Activated naive CD8-positive, alpha-beta T cell treated with anti-CD3 and anti-CD28 coated beads, Interleukin-2, amount 10 ng/mL, durations not matched to agents 7 days and 5 days (primary cell): Measurements from ENCODE around the gene NKTR. TPM values are rescaled to one million over a fixed set of nuclear protein-coding genes. Genes with fewer than 3 reads are reported as not detected.

ENCODE experiments used
- ATAC-seq: fragments of 150-1000 bp; cut with Tn5 transposase; one replicate; pipeline ENCODE4 v1.10.0; 2021; ENCODE audit warnings: low read depth, moderate library complexity
- POLR2A ChIA-PET: fragments of 350-600 bp; sonication (Branson Sonifier 250); formaldehyde crosslinking; loops from one replicate; lab custom pipeline; 2021; ENCODE audit warnings: antibody characterized with exemption; lab: Charles Lee
- DNase-seq: peaks from one replicate; pipeline ENCODE4 v3.0.0; 2021
- H3K27ac Mint-ChIP-seq: one replicate; pipeline ENCODE4 v1.8.0; 2022; ENCODE audit warnings: mild to moderate bottlenecking, mixed read lengths
- H3K27me3 Mint-ChIP-seq: one replicate; pipeline ENCODE4 v1.8.0; 2022; ENCODE audit warnings: mild to moderate bottlenecking, moderate library complexity, mixed read lengths
- H3K36me3 Mint-ChIP-seq: one replicate; pipeline ENCODE4 v1.8.0; 2021; ENCODE audit warnings: mild to moderate bottlenecking, mixed read lengths
- H3K4me1 Mint-ChIP-seq: one replicate; pipeline ENCODE4 v1.8.0; 2021; ENCODE audit warnings: mixed read lengths
- H3K4me3 Mint-ChIP-seq: one replicate; pipeline ENCODE4 v1.8.0; 2022; ENCODE audit warnings: mild to moderate bottlenecking, moderate library complexity, mixed read lengths
- H3K9me3 Mint-ChIP-seq: one replicate; pipeline ENCODE4 v1.8.0; 2021; ENCODE audit warnings: mixed read lengths
- total RNA-seq, 2 experiments: library from RNA; stranded (reverse); gene quantifications; one replicate each; pipeline ENCODE4 v1.2.3, GENCODE V29; 2021

The NKTR gene
- total RNA-seq, 2 experiments from 2014 or later, result 150 to 152 TPM

- Mint-ChIP-seq H3K4me3 (no peak overlapping the region), H3K4me1 (peaks cover 6% of the 10 kb centered on the region), H3K9me3 (no peaks in the 10 kb centered on the region), H3K27me3 (no peaks in the 10 kb centered on the region), H3K36me3 (peaks cover 35% of the 10 kb centered on the region), H3K27ac (peak overlapping the region; percentile 68)
- no peak for DNase-seq
- no peak for ATAC-seq
- POLR2A ChIA-PET, result no interaction called here
Measured at GRCh38 chr3:42640129-42640528, 39.6 kb downstream of the NKTR start.

- H3K36me3 Mint-ChIP-seq, result peaks cover 36% of the 10 kb centered on the region
- POLR2A ChIA-PET, result no interaction called here
Measured at GRCh38 chr3:42640771-42641370, 40.4 kb downstream of the NKTR start.

GRCh38 chr3:42647821-42648459, 47.5 kb downstream of the NKTR start:
- no peak for ATAC-seq

More at GRCh38 chr3:42640771-42641370, 40.4 kb downstream of the NKTR start:
- Mint-ChIP-seq H3K27me3 (no peaks in the 10 kb centered on the region), H3K4me1 (peaks cover 6% of the 10 kb centered on the region), H3K9me3 (no peaks in the 10 kb centered on the region), H3K4me3 (no peak overlapping the region), H3K27ac (peak overlapping the region; percentile 68)
- DNase-seq (no peak), ATAC-seq (no peak)

GRCh38 chr3:42649006-42649405, 48.5 kb downstream of the NKTR start:
- H3K36me3 Mint-ChIP-seq, result peaks cover 25% of the 10 kb centered on the region
- POLR2A ChIA-PET, result no interaction called here

More at GRCh38 chr3:42647821-42648459, 47.5 kb downstream of the NKTR start:
- POLR2A ChIA-PET, result interaction anchor here (1.3 kb wide), 1 partner anchor 47 kb away, joined by 4 read pairs; the partner anchor contains the start of gene NKTR
- H3K27me3 Mint-ChIP-seq, result no peaks in the 10 kb centered on the region
- no peak for DNase-seq
- no peaks in the 10 kb centered on the region for H3K9me3 Mint-ChIP-seq
- H3K4me1 Mint-ChIP-seq, result peaks cover 23% of the 10 kb centered on the region
- no peak overlapping the region for H3K4me3 Mint-ChIP-seq
- H3K27ac Mint-ChIP-seq, result no peak overlapping the region
- H3K36me3 Mint-ChIP-seq, result peaks cover 32% of the 10 kb centered on the region

DNA sequence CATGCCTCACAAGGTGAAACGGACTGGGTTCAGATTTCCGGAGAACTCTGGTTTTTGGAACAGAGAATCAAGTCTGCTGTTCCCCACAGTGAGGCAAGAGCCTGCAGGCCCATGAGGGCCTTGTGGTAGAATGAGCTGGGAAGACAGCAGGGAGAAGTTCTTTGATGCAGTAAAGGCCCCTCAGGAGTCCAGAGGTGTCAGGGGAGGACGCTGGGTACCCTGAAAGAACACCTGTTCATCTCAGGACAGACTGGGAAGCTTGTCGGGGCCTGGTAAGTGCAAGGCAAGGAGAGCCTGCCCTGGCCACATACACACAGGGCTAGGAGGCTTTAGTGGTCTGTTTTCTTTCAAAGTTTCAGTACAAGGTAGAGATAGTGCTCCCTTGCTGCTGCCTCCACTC, 49.3 kb downstream of the NKTR start:
- Mint-ChIP-seq H3K36me3 (peaks cover 20% of the 10 kb centered on the region), H3K27ac (no peak overlapping the region), H3K9me3 (no peaks in the 10 kb centered on the region), H3K27me3 (no peaks in the 10 kb centered on the region), H3K4me3 (no peak overlapping the region), H3K4me1 (peaks cover 30% of the 10 kb centered on the region)
- POLR2A ChIA-PET, result no interaction called here
- DNase-seq (no peak), ATAC-seq (no peak)

More at GRCh38 chr3:42649006-42649405, 48.5 kb downstream of the NKTR start:
- H3K9me3 Mint-ChIP-seq, result no peaks in the 10 kb centered on the region
- H3K4me1 Mint-ChIP-seq, result peaks cover 30% of the 10 kb centered on the region
- no peak overlapping the region for H3K27ac Mint-ChIP-seq
- H3K27me3 Mint-ChIP-seq, result no peaks in the 10 kb centered on the region
- DNase-seq (no peak), ATAC-seq (no peak)
- no peak overlapping the region for H3K4me3 Mint-ChIP-seq

- POLR2A ChIA-PET, result interaction anchor here (1.8 to 2.1 kb wide), 3 partner anchors 51 to 69 kb away, joined by 5 to 7 read pairs (median 7); partner anchors contain the start of genes NKTR, SEC22C and SS18L2
- peaks cover 4% of the 10 kb centered on the region for H3K27me3 Mint-ChIP-seq
- DNase-seq (no peak), ATAC-seq (no peak)
- H3K4me3 Mint-ChIP-seq, result no peak overlapping the region
- no peaks in the 10 kb centered on the region for H3K9me3 Mint-ChIP-seq
- H3K4me1 Mint-ChIP-seq, result peaks cover 30% of the 10 kb centered on the region
- H3K27ac Mint-ChIP-seq, result peak overlapping the region; percentile 68
- peaks cover 15% of the 10 kb centered on the region for H3K36me3 Mint-ChIP-seq
Measured at GRCh38 chr3:42651248-42652091, 51.0 kb downstream of the NKTR start.

DNA sequence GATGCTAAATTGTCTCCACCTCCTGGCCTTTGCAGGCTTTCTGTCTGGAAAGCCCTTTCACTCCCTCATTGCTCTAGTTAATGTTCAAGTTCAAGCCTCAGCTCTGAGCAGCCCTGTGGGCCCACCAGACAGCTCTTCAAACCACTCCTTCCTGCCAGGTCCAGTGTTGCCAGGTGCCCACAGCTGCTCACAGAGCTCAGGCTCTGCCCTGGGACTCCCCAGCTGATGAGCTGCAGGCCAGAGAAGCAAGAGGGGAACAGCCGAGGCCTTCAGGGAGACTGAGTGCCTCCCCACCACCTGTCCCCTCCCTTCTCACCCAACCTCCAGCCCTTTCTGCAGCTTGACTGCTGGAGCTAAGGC, 51.7 kb downstream of the NKTR start:
- peaks cover 10% of the 10 kb centered on the region for H3K36me3 Mint-ChIP-seq

DNA sequence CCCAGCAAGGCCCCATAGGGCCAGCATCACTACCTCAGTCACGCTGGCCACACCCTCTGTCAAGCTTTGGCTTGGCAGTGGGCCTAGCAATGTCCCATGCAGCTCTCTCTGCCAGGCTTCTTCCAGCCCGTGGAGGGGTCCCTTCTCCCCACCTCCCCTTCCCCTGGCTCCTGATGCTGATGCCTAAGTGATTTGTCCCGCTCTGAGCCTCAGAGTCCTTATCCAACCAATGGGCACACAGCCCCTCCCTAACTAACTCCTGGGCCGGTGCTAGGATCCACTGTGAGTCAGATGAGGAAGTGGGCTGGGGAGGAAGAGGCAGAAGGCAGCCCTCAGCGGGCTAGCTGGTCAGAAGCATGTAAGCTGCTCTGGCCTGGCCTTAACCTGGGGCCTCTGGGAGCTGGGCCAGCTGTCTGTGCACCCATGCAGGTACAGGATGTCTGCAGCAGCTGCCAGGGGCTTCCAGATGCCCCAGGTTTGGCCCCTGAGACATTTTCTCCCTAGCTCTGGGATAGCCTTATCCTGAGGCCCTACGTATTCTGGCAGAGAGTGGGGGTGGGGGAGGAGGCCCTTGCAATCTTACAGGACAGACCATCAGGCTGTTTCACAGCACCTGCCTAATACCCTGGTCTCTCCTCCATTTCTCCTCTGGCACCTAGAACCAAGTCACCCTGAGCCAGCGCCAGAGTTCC, 52.3 kb downstream of the NKTR start:
- H3K27ac Mint-ChIP-seq, result peak overlapping the region; percentile 68
- peak; percentile 52 for ATAC-seq
- POLR2A ChIA-PET, result interaction anchor here (1.8 to 2.1 kb wide), 3 partner anchors 52 to 70 kb away, joined by 5 to 7 read pairs (median 7); partner anchors contain the start of genes NKTR, SEC22C and SS18L2
- DNase-seq, result no peak
- peaks cover 9% of the 10 kb centered on the region for H3K36me3 Mint-ChIP-seq
- H3K27me3 Mint-ChIP-seq, result peaks cover 4% of the 10 kb centered on the region
- H3K4me3 Mint-ChIP-seq, result peak overlapping the region; percentile 85
- peaks cover 24% of the 10 kb centered on the region for H3K4me1 Mint-ChIP-seq
- H3K9me3 Mint-ChIP-seq, result no peaks in the 10 kb centered on the region

More for the DNA sequence above, 51.7 kb downstream of the NKTR start:
- POLR2A ChIA-PET, result interaction anchor here (1.8 to 2.1 kb wide), 3 partner anchors 52 to 70 kb away, joined by 5 to 7 read pairs (median 7); partner anchors contain the start of genes NKTR, SEC22C and SS18L2
- Mint-ChIP-seq H3K27me3 (peaks cover 4% of the 10 kb centered on the region), H3K4me1 (peaks cover 26% of the 10 kb centered on the region), H3K9me3 (no peaks in the 10 kb centered on the region), H3K27ac (peak overlapping the region; percentile 68), H3K4me3 (no peak overlapping the region)
- DNase-seq, result no peak
- peak; percentile 25 for ATAC-seq

DNA sequence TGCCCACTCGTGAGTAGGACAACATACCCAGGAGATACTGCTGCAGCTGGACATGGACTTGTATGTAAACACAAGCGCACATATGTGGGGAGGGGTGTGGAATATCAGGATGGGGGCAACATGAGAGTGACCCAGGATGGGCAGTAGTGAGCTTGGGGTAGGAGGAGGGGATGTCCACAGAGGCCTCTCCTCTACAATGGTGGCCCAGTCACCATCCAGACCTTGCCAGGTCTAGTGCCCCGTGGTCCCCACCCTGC, 52.7 kb downstream of the NKTR start:
- H3K4me1 Mint-ChIP-seq, result peaks cover 23% of the 10 kb centered on the region
- H3K36me3 Mint-ChIP-seq, result peaks cover 6% of the 10 kb centered on the region
- H3K4me3 Mint-ChIP-seq, result peak overlapping the region; percentile 85
- POLR2A ChIA-PET, result interaction anchor here (1.8 to 2.1 kb wide), 3 partner anchors 53 to 71 kb away, joined by 5 to 7 read pairs (median 7); partner anchors contain the start of genes NKTR, SEC22C and SS18L2
- H3K27ac Mint-ChIP-seq, result peak overlapping the region; percentile 68
- H3K27me3 Mint-ChIP-seq, result peaks cover 4% of the 10 kb centered on the region
- H3K9me3 Mint-ChIP-seq, result no peaks in the 10 kb centered on the region
- ATAC-seq (no peak), DNase-seq (no peak)

GRCh38 chr3:42653560-42654330, 53.3 kb downstream of the NKTR start, which contains the start of gene ZBTB47:
Gene ZBTB47, plus strand, starts transcription at chr3:42653697. Its CDS starts 4,659 bp downstream, at chr3:42658356.
- peaks cover 23% of the 10 kb centered on the region for H3K4me1 Mint-ChIP-seq
- ATAC-seq (no peak), DNase-seq (peak; percentile 47)
- H3K27me3 Mint-ChIP-seq, result peaks cover 4% of the 10 kb centered on the region
- H3K9me3 Mint-ChIP-seq, result no peaks in the 10 kb centered on the region
- POLR2A ChIA-PET, result interaction anchor here (0.7 to 2.1 kb wide), 3 partner anchors 63 to 72 kb away, joined by 3 to 7 read pairs (median 5); partner anchors contain the start of genes SEC22C and SS18L2
- peak within 1 kb of the TSS; percentile 80 for H3K27ac Mint-ChIP-seq
- H3K4me3 Mint-ChIP-seq, result peak within 1 kb of the TSS; percentile 85
- peaks cover 6% of the 10 kb centered on the region for H3K36me3 Mint-ChIP-seq

DNA sequence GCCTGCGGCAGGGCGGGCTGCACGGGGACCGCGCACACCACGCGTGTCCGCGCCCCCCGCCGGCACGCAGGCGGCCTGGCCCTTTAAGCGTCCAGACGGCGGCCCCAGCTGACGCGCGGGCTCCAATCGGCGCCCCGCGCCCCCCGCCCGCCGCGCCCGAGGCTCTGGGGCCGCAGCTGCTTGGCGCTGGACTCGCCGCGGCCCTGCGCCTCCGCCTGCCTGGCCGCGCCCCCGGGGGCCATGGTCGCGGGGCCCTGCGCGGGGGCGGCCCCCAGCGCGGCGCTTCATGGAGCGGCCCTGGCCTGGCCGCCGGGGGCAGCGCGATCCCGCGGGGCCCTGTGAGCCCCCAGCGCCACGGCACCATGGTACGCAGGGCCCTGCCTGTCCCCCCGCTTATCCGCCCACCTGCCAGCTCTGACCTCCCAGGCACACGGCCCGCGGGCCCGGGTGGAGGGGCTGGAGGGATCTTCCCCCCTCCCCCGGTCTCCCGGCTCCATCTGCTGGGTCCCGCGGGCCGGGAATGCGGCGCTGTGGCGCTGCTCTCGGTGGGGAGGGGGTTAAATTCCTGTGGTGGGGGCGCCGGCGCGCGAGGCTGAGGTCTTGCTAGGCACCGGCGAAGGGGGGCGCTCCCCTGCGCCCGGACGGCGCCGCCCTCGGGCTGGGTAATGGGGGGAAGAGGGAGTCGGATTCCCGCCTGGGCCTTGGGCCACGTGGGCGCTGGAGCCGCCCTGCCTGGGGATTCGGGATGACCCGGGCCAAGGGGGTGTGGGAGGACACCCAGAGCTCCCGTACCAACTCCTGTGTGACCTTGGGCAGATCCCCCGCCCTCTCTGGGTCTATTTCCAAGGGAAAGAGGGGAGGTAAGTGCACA, 54.1 kb downstream of the NKTR start:
- peak overlapping the region; percentile 22 for H3K4me3 Mint-ChIP-seq

More for the DNA sequence above, 54.1 kb downstream of the NKTR start:
- no peaks in the 10 kb centered on the region for H3K9me3 Mint-ChIP-seq
- POLR2A ChIA-PET, result interaction anchor here (0.7 kb wide), 1 partner anchor 72 kb away, joined by 3 read pairs; the partner anchor contains the start of gene SEC22C
- peaks cover 4% of the 10 kb centered on the region for H3K27me3 Mint-ChIP-seq
- ATAC-seq (peak; percentile 28), DNase-seq (peak; percentile 50)
- H3K36me3 Mint-ChIP-seq, result peaks cover 1% of the 10 kb centered on the region
- peaks cover 19% of the 10 kb centered on the region for H3K4me1 Mint-ChIP-seq
- no peak overlapping the region for H3K27ac Mint-ChIP-seq
